Hepatocyte (in vitro differentiated cells): Measurements from ENCODE around the gene IFT88.

Experiments used
- EZH2 ChIP-seq: fragments of 200-600 bp; sonication (generic); IDR thresholded peaks from 2 replicates; pipeline ENCODE4 v1.6.1; 2016; ENCODE audit warnings: antibody characterized with exemption, mild to moderate bottlenecking, borderline replicate concordance
- EZH2phosphoT487 ChIP-seq: fragments of 200-600 bp; sonication (generic); IDR thresholded peaks from one replicate; pipeline ENCODE4 v1.6.1; 2018; ENCODE audit warnings: antibody characterized with exemption, mild to moderate bottlenecking, low read depth, moderate library complexity; ENCODE audit not compliant: unreplicated experiment, severe bottlenecking
- TF ChIP-seq, protein P1 (sequence below): fragments of 200-600 bp; sonication (generic); IDR thresholded peaks from 2 replicates; pipeline ENCODE4 v1.5.1; 2016; ENCODE audit warnings: antibody characterized with exemption, mild to moderate bottlenecking; ENCODE audit not compliant: poor library complexity

DNA sequence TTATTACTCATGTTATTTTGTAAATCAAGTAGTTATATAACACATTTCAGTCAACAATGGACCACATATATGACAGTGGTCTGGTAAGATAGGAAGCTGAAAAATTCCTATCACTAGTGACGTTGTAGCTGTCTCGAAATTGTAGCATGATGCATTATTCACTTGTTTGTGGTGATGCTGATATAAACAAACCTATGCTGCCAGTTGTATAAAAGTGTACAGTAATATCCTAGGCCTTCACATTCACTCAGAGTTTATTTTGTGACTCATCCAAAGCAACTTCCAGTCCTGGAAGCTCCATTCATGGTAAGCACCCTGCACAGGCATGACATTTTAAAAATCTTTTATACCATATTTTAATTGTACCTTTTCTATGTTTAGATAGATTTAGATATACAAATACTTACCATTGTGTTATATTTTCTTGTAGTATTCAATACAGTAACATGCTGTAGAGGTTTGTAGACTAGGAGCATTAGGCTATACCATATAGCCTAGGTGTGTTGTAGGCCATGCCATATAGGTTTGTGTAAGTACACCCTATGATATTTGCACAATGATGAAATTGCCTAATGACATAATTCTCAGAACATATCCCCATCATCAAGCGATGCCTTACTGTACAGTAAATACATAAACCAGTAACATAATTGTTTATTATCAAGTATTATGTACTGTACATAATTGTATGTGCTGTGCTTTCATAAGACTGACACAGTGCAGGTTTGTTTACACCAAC is 49.3 kb downstream of the IFT88 start:
- TF ChIP-seq, protein P1, sequence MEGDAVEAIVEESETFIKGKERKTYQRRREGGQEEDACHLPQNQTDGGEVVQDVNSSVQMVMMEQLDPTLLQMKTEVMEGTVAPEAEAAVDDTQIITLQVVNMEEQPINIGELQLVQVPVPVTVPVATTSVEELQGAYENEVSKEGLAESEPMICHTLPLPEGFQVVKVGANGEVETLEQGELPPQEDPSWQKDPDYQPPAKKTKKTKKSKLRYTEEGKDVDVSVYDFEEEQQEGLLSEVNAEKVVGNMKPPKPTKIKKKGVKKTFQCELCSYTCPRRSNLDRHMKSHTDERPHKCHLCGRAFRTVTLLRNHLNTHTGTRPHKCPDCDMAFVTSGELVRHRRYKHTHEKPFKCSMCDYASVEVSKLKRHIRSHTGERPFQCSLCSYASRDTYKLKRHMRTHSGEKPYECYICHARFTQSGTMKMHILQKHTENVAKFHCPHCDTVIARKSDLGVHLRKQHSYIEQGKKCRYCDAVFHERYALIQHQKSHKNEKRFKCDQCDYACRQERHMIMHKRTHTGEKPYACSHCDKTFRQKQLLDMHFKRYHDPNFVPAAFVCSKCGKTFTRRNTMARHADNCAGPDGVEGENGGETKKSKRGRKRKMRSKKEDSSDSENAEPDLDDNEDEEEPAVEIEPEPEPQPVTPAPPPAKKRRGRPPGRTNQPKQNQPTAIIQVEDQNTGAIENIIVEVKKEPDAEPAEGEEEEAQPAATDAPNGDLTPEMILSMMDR: no peak
- no peak for TF ChIP-seq EZH2
- no peak for TF ChIP-seq EZH2phosphoT487
